Measurements from ENCODE around the gene FER1L5.

The FER1L5 gene

GRCh38 chr2:96601382-96602292 lies 40.9 kb upstream of the FER1L5 start:
- TF ChIP-seq CTCF (IDR thresholded peaks at IDR 0.05), result no peak
- no peak for DNase-seq
- Histone ChIP-seq H3K4me1 (no peaks in the 10 kb centered on the region), H3K9me3 (no peaks in the 10 kb centered on the region), H3K36me3 (peaks cover 78 to 88% (median 82%) of the 10 kb centered on the region in 3 donors), H3K27me3 (no peaks in the 10 kb centered on the region), H3K4me3 (no peak overlapping the region), H3K27ac (no peak overlapping the region)
- intact Hi-C loops (cut with DNase I; ENCODE audit: low total_unique reads), result no loop called here

- H3K4me1 ChIP-seq, result no peaks in the 10 kb centered on the region
- H3K27me3 ChIP-seq, result no peaks in the 10 kb centered on the region
- no peak for DNase-seq
- intact Hi-C loops (cut with DNase I; ENCODE audit: low total_unique reads), result no loop called here
- no peak overlapping the region for H3K27ac ChIP-seq
- TF ChIP-seq CTCF (IDR thresholded peaks at IDR 0.05), result no peak
- H3K9me3 ChIP-seq, result no peaks in the 10 kb centered on the region
- H3K36me3 ChIP-seq, result peaks cover 82 to 90% (median 84%) of the 10 kb centered on the region in 3 donors
- H3K4me3 ChIP-seq, result no peak overlapping the region
These were observed 40.2 kb upstream of the FER1L5 start for GRCh38 chr2:96602330-96602823.

GRCh38 chr2:96604104-96604503 lies 38.5 kb upstream of the FER1L5 start:
- Histone ChIP-seq H3K4me1 (no peaks in the 10 kb centered on the region), H3K36me3 (peaks cover 87 to 94% (median 88%) of the 10 kb centered on the region in 3 donors), H3K27me3 (no peaks in the 10 kb centered on the region), H3K9me3 (no peaks in the 10 kb centered on the region), H3K4me3 (no peak overlapping the region), H3K27ac (no peak overlapping the region)
- TF ChIP-seq CTCF (IDR thresholded peaks at IDR 0.05), result no peak
- intact Hi-C loops (cut with DNase I; ENCODE audit: low total_unique reads), result no loop called here
- DNase-seq, result no peak

GRCh38 chr2:96608469-96609455 lies 33.8 kb upstream of the FER1L5 start:
- Histone ChIP-seq H3K4me3 (no peak overlapping the region), H3K27me3 (no peaks in the 10 kb centered on the region), H3K27ac (no peak overlapping the region), H3K36me3 (peaks cover 96 to 100% (median 97%) of the 10 kb centered on the region in 3 donors), H3K4me1 (no peaks in the 10 kb centered on the region), H3K9me3 (no peaks in the 10 kb centered on the region)
- intact Hi-C loops (cut with DNase I; ENCODE audit: low total_unique reads), result no loop called here
- no peak for TF ChIP-seq CTCF (IDR thresholded peaks at IDR 0.05)
- no peak for DNase-seq

GRCh38 chr2:96616128-96616527 lies 26.4 kb upstream of the FER1L5 start:
- no peak for TF ChIP-seq CTCF (IDR thresholded peaks at IDR 0.05)
- no peak overlapping the region for H3K4me3 ChIP-seq
- no peak overlapping the region for H3K27ac ChIP-seq
- H3K4me1 ChIP-seq, result peaks cover 0 to 37% (median 10%) of the 10 kb centered on the region in 4 donors
- no peaks in the 10 kb centered on the region for H3K9me3 ChIP-seq
- peaks cover 41 to 73% (median 52%) of the 10 kb centered on the region in 3 donors for H3K36me3 ChIP-seq
- intact Hi-C loops (cut with DNase I; ENCODE audit: low total_unique reads), result no loop called here
- no peaks in the 10 kb centered on the region for H3K27me3 ChIP-seq
- DNase-seq, result no peak

Data from tibial artery (tissue), 4 donors.